ENCODE measurements around the gene FOXJ1. TPM values are rescaled to one million over a fixed set of nuclear protein-coding genes. Genes with fewer than 3 reads are reported as not detected.

FOXJ1 gene
- total and polyA plus RNA-seq, 4 experiments from 2014 or later: 0.19 to 0.20 TPM; not detected in 2

DNA sequence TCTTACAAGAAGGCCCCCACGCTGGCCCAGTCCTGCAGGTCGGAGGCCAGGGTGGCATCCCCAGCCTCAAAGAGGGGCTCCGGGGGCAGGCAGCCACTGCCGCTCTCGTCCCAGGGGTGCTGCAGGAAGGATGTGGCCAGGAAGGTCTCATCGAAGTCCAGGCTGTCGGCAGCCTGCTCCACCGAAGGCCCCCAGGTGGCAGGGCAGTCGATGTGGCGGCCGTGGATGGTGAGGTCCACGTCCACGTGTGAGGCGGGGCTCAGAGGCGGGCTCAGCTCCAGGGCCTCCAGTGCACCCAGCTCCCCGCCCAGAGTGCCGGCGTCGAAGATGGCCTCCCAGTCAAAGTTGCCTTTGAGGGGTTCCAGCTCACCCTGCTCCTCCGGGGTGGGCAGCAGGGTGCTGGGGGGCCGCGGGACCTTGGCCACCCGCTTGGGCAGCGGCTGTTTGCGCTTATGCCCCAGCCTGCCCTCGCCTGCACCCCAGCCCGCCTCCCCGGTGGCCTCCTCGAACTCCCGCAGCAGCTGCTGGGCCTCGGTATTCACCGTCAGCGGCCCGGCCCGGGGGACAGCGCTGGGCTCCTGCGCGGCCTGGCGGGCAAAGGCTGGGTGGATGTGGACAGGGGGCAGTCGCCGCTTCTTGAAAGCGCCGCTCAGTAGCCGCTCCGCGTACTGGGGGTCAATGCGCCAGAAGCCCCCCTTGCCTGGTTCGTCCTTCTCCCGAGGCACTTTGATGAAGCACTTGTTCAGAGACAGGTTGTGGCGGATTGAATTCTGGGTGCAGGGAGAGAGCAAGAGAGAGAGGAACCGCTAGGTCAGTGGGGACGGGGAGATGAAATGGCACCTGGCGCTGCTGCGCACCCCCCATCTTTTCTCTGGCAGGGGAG is 3.5 kb downstream of the FOXJ1 start:
- no peaks in the 10 kb centered on the region for H3K36me3 Mint-ChIP-seq
- POLR2A ChIA-PET (ENCODE audit: partially characterized antibody): no interaction called here
- CTCF ChIA-PET (ENCODE audit: partially characterized antibody): no interaction called here

GRCh38 chr17:76137001-76137350 is 4.1 kb downstream of the FOXJ1 start:
- H3K9me3 ChIP-seq (ENCODE audit: control insufficient read depth in 1 of 2, low read length in 2 of 2): no peaks in the 10 kb centered on the region
- Mint-ChIP-seq H3K36me3 (no peaks in the 10 kb centered on the region), H3K4me1 (peaks cover 13 to 32% (median 22%) of the 10 kb centered on the region in 4 donors), H3K4me3 (no peak overlapping the region), H3K27ac (no peak overlapping the region), H3K9me3 (no peaks in the 10 kb centered on the region), H3K27me3 (peaks cover 3% of the 10 kb centered on the region in 2 donors)
- H3K27ac ChIP-seq (ENCODE audit: low read depth, low read length): no peak overlapping the region
- no peak overlapping the region for H3K4me3 ChIP-seq (ENCODE audit: low read length in 2 of 2)
- no peak for DNase-seq
- H3K36me3 ChIP-seq (ENCODE audit: insufficient read depth, low read length): no peaks in the 10 kb centered on the region
- H3K4me1 ChIP-seq (ENCODE audit: insufficient read depth, low read length): peaks cover 35% of the 10 kb centered on the region
- CTCF ChIA-PET (ENCODE audit: partially characterized antibody): no interaction called here
- intact Hi-C loops (cut with micrococcal nuclease): no loop called here
- POLR2A ChIA-PET (ENCODE audit: partially characterized antibody): interaction anchor here (0.6 kb wide), 1 partner anchor 32 kb away, joined by 3 read pairs; no protein-coding TSS in a partner anchor
- peaks cover 4% of the 10 kb centered on the region for H3K27me3 ChIP-seq (ENCODE audit: insufficient read depth, low read length)

More for the DNA sequence above, 3.5 kb downstream of the FOXJ1 start:
- intact Hi-C loops (cut with micrococcal nuclease): no loop called here
- H3K9me3 Mint-ChIP-seq: no peaks in the 10 kb centered on the region
- Histone ChIP-seq H3K27me3 (ENCODE audit: insufficient read depth, low read length) (peaks cover 4% of the 10 kb centered on the region), H3K4me3 (ENCODE audit: low read length in 2 of 2) (no peak overlapping the region), H3K27ac (ENCODE audit: low read depth, low read length) (no peak overlapping the region), H3K36me3 (ENCODE audit: insufficient read depth, low read length) (no peaks in the 10 kb centered on the region), H3K4me1 (ENCODE audit: insufficient read depth, low read length) (peaks cover 41% of the 10 kb centered on the region), H3K9me3 (ENCODE audit: control insufficient read depth in 1 of 2, low read length in 2 of 2) (no peaks in the 10 kb centered on the region)
- H3K4me3 Mint-ChIP-seq: no peak overlapping the region
- no peak for DNase-seq
- H3K27ac Mint-ChIP-seq: no peak overlapping the region
- H3K27me3 Mint-ChIP-seq: peaks cover 3% of the 10 kb centered on the region in 2 donors
- peaks cover 17 to 38% (median 27%) of the 10 kb centered on the region in 4 donors for H3K4me1 Mint-ChIP-seq

GRCh38 chr17:76136276-76137000 is 4.6 kb downstream of the FOXJ1 start:
- no peak for DNase-seq
- intact Hi-C loops (cut with micrococcal nuclease): no loop called here
- no peaks in the 10 kb centered on the region for H3K9me3 Mint-ChIP-seq
- H3K27me3 Mint-ChIP-seq: peaks cover 3% of the 10 kb centered on the region in 2 donors
- Histone ChIP-seq H3K4me1 (ENCODE audit: insufficient read depth, low read length) (peaks cover 30% of the 10 kb centered on the region), H3K36me3 (ENCODE audit: insufficient read depth, low read length) (no peaks in the 10 kb centered on the region), H3K27ac (ENCODE audit: low read depth, low read length) (no peak overlapping the region), H3K9me3 (ENCODE audit: control insufficient read depth in 1 of 2, low read length in 2 of 2) (no peaks in the 10 kb centered on the region), H3K4me3 (ENCODE audit: low read length in 2 of 2) (no peak overlapping the region), H3K27me3 (ENCODE audit: insufficient read depth, low read length) (peaks cover 4% of the 10 kb centered on the region)
- H3K4me3 Mint-ChIP-seq: no peak overlapping the region
- ChIA-PET CTCF (ENCODE audit: partially characterized antibody) (interaction anchor here (1.1 to 4.1 kb wide), 2 partner anchors 47 to 143 kb away, joined by 4 to 19 read pairs; no protein-coding TSS in a partner anchor), POLR2A (ENCODE audit: partially characterized antibody) (interaction anchor here (0.6 kb wide), 1 partner anchor 32 kb away, joined by 3 read pairs; no protein-coding TSS in a partner anchor)
- no peaks in the 10 kb centered on the region for H3K36me3 Mint-ChIP-seq
- H3K4me1 Mint-ChIP-seq: peaks cover 11 to 26% (median 19%) of the 10 kb centered on the region in 4 donors
- H3K27ac Mint-ChIP-seq: no peak overlapping the region

DNA sequence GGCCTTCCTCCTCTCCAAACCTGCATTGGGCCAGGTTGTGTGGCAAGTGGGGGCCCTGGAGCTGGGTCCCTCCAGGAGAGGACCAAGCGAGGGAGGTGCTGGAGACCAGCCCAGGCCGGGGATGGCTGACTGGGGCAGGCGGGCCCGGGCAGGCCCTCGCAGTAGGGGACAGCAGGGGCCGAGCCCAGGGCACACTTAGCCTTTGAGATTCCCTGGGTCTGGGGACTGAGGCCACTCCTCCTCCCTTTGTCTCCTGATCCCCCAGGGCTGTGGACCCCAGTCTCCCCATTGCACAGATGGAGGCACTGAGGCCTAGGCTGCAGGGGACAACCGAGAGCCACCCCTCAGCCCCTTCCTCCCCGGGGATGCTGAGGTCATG is 5.2 kb downstream of the FOXJ1 start:
- Histone ChIP-seq H3K4me3 (ENCODE audit: low read length in 2 of 2) (no peak overlapping the region), H3K27me3 (ENCODE audit: insufficient read depth, low read length) (peaks cover 4% of the 10 kb centered on the region), H3K4me1 (ENCODE audit: insufficient read depth, low read length) (peaks cover 24% of the 10 kb centered on the region), H3K27ac (ENCODE audit: low read depth, low read length) (no peak overlapping the region), H3K9me3 (ENCODE audit: control insufficient read depth in 1 of 2, low read length in 2 of 2) (no peaks in the 10 kb centered on the region), H3K36me3 (ENCODE audit: insufficient read depth, low read length) (no peaks in the 10 kb centered on the region)
- Mint-ChIP-seq H3K27ac (no peak overlapping the region), H3K9me3 (no peaks in the 10 kb centered on the region), H3K36me3 (no peaks in the 10 kb centered on the region), H3K4me1 (peaks cover 11 to 21% (median 17%) of the 10 kb centered on the region in 4 donors), H3K4me3 (no peak overlapping the region), H3K27me3 (peaks cover 3% of the 10 kb centered on the region in 2 donors)
- ChIA-PET POLR2A (ENCODE audit: partially characterized antibody) (no interaction called here), CTCF (ENCODE audit: partially characterized antibody) (interaction anchor here (1.1 to 4.1 kb wide), 2 partner anchors 48 to 144 kb away, joined by 4 to 19 read pairs; no protein-coding TSS in a partner anchor)
- intact Hi-C loops (cut with micrococcal nuclease): no loop called here
- no peak for DNase-seq

- intact Hi-C loops (cut with micrococcal nuclease): no loop called here
- peaks cover 18% of the 10 kb centered on the region for H3K4me1 ChIP-seq (ENCODE audit: insufficient read depth, low read length)
- no peak overlapping the region for H3K27ac ChIP-seq (ENCODE audit: low read depth, low read length)
- peak overlapping the region in 4 of 8 donors; percentile 53 to 74 (median 62) for H3K4me3 Mint-ChIP-seq
- H3K36me3 Mint-ChIP-seq: no peaks in the 10 kb centered on the region
- ChIA-PET CTCF (ENCODE audit: partially characterized antibody) (interaction anchor here (1.1 to 4.1 kb wide), 2 partner anchors 48 to 144 kb away, joined by 4 to 19 read pairs; no protein-coding TSS in a partner anchor), POLR2A (ENCODE audit: partially characterized antibody) (interaction anchor here (1.1 to 3.7 kb wide), 7 partner anchors 9 to 136 kb away, joined by 3 to 19 read pairs (median 5); partner anchors contain the start of gene EXOC7)
- no peaks in the 10 kb centered on the region for H3K27me3 ChIP-seq (ENCODE audit: insufficient read depth, low read length)
- DNase-seq: no peak
- no peaks in the 10 kb centered on the region for H3K9me3 Mint-ChIP-seq
- H3K27me3 Mint-ChIP-seq: peaks cover 0 to 3% of the 10 kb centered on the region in 2 donors
- no peaks in the 10 kb centered on the region for H3K36me3 ChIP-seq (ENCODE audit: insufficient read depth, low read length)
- H3K4me3 ChIP-seq (ENCODE audit: low read length in 2 of 2): no peak overlapping the region
- peaks cover 7 to 16% (median 12%) of the 10 kb centered on the region in 4 donors for H3K4me1 Mint-ChIP-seq
- H3K27ac Mint-ChIP-seq: peak overlapping the region in 4 of 7 donors; percentile 43 to 87 (median 65)
- no peaks in the 10 kb centered on the region for H3K9me3 ChIP-seq (ENCODE audit: control insufficient read depth in 1 of 2, low read length in 2 of 2)
Observed at GRCh38 chr17:76134911-76135809, 5.9 kb downstream of the FOXJ1 start.

- intact Hi-C loops (cut with micrococcal nuclease): no loop called here
- Histone ChIP-seq H3K4me1 (ENCODE audit: insufficient read depth, low read length) (peaks cover 14% of the 10 kb centered on the region), H3K27me3 (ENCODE audit: insufficient read depth, low read length) (no peaks in the 10 kb centered on the region), H3K27ac (ENCODE audit: low read depth, low read length) (no peak overlapping the region), H3K36me3 (ENCODE audit: insufficient read depth, low read length) (no peaks in the 10 kb centered on the region), H3K4me3 (ENCODE audit: low read length in 2 of 2) (no peak overlapping the region), H3K9me3 (ENCODE audit: control insufficient read depth in 1 of 2, low read length in 2 of 2) (no peaks in the 10 kb centered on the region)
- Mint-ChIP-seq H3K4me3 (no peak overlapping the region), H3K27ac (no peak overlapping the region), H3K9me3 (no peaks in the 10 kb centered on the region), H3K36me3 (no peaks in the 10 kb centered on the region), H3K4me1 (peaks cover 6 to 11% (median 9%) of the 10 kb centered on the region in 4 donors), H3K27me3 (no peaks in the 10 kb centered on the region)
- CTCF ChIA-PET (ENCODE audit: partially characterized antibody): interaction anchor here (1.3 to 4.1 kb wide), 6 partner anchors 13 to 147 kb away, joined by 3 to 19 read pairs (median 4); no protein-coding TSS in a partner anchor
- POLR2A ChIA-PET (ENCODE audit: partially characterized antibody): interaction anchor here (1.7 to 3.7 kb wide), 5 partner anchors 11 to 139 kb away, joined by 4 to 19 read pairs (median 9); no protein-coding TSS in a partner anchor
- no peak for DNase-seq
Observed at GRCh38 chr17:76132574-76133338, 8.3 kb downstream of the FOXJ1 start.
